Measurements from ENCODE around the gene DIPK1C. TPM values are rescaled to one million over a fixed set of nuclear protein-coding genes. Genes with fewer than 3 reads are reported as not detected.
A peak's percentile ranks its signal among the peaks of the same experiment; 100 is the strongest.

The DIPK1C gene
- total RNA-seq, 1 experiment from 2014 or later = not detected

DNA sequence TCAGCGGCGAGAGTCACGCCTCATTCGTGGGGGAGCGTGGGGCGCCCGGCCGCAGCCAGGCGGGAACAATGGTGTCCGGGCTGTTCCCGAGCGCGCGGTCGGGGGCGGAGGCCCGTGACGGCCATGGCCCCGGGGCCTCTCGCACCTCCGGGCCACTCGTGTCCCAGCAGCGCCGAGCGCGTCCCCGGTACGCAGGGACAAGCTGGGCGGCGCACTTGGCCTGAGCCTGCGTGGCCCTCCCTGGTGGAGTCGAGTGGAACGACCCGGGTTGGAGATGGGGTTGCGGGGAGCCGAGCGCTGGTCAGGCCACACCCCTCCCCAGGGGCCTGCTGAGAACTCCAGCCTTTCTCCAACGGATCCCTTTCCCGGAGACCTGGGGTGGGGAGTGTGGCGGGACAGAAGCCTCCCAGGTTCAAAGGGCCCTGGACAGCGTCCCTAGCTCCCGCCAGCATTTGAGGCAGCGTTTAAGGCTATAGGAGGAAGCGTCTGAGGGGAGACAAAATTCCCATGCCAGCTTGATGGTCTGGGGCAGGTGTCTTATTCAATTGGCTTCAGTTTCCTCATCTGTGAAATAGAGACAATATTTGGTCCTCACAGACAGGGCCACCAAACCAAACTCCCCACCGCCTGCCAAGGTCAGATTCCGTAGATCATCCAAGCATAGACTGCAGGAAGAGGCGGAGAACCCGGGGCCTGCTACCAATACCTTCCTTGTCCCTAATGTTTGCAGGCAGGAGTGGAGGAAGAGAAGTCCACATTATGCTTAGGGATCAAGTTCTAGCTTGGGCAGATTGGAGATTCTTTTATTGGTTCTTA lies 39.6 kb upstream of the DIPK1C start (continued):
- TF ChIP-seq ARID4B (CRISPR knock-in tag; IDR thresholded peaks at IDR 0.05; ENCODE audit: borderline replicate concordance) = peak; percentile 86
- TF ChIP-seq ZNF263 (CRISPR knock-in tag; IDR thresholded peaks at IDR 0.05; ENCODE audit: low read depth) = no peak
- TF ChIP-seq TEAD1 (CRISPR knock-in tag; IDR thresholded peaks at IDR 0.05) = peak; percentile 60; the same call in 1 of the 2 replicates
- TF ChIP-seq, protein P1, sequence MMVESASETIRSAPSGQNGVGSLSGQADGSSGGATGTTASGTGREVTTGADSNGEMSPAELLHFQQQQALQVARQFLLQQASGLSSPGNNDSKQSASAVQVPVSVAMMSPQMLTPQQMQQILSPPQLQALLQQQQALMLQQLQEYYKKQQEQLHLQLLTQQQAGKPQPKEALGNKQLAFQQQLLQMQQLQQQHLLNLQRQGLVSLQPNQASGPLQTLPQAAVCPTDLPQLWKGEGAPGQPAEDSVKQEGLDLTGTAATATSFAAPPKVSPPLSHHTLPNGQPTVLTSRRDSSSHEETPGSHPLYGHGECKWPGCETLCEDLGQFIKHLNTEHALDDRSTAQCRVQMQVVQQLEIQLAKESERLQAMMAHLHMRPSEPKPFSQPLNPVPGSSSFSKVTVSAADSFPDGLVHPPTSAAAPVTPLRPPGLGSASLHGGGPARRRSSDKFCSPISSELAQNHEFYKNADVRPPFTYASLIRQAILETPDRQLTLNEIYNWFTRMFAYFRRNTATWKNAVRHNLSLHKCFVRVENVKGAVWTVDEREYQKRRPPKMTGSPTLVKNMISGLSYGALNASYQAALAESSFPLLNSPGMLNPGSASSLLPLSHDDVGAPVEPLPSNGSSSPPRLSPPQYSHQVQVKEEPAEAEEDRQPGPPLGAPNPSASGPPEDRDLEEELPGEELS (CRISPR knock-in tag; IDR thresholded peaks at IDR 0.05) = peak; percentile 68; the same call in 1 of the 2 replicates
- TF ChIP-seq ZNF425 (CRISPR knock-in tag; conservative IDR thresholded peaks at IDR 0.05) = no peak
- TF ChIP-seq NFYB (CRISPR knock-in tag; conservative IDR thresholded peaks at IDR 0.05; ENCODE audit: low read depth) = no peak
- 0 out of 2 replicates have a peak, but pooled peaks have one; percentile 36 for TF ChIP-seq SMAD3 (CRISPR knock-in tag; IDR thresholded peaks at IDR 0.05; ENCODE audit: borderline replicate concordance)
- TF ChIP-seq, protein P2, sequence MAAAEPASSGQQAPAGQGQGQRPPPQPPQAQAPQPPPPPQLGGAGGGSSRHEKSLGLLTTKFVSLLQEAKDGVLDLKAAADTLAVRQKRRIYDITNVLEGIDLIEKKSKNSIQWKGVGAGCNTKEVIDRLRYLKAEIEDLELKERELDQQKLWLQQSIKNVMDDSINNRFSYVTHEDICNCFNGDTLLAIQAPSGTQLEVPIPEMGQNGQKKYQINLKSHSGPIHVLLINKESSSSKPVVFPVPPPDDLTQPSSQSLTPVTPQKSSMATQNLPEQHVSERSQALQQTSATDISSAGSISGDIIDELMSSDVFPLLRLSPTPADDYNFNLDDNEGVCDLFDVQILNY (CRISPR knock-in tag; IDR thresholded peaks at IDR 0.05) = 0 out of 2 replicates have a peak, but pooled peaks have one; percentile 9
- TF ChIP-seq ZBTB43 (CRISPR knock-in tag; IDR thresholded peaks at IDR 0.05) = peak; percentile 20; the same call in 1 of the 2 replicates
- TF ChIP-seq, protein P3, sequence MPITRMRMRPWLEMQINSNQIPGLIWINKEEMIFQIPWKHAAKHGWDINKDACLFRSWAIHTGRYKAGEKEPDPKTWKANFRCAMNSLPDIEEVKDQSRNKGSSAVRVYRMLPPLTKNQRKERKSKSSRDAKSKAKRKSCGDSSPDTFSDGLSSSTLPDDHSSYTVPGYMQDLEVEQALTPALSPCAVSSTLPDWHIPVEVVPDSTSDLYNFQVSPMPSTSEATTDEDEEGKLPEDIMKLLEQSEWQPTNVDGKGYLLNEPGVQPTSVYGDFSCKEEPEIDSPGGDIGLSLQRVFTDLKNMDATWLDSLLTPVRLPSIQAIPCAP (CRISPR knock-in tag; IDR thresholded peaks at IDR 0.05) = 0 out of 2 replicates have a peak, but pooled peaks have one; percentile 68
- no peak for TF ChIP-seq SP1 (CRISPR knock-in tag; conservative IDR thresholded peaks at IDR 0.05)
